ENCODE results near the gene ZNF500.

- TF ChIP-seq CTCF (IDR thresholded peaks at IDR 0.05) (no peak), POLR2A (IDR thresholded peaks at IDR 0.05) (no peak)
Observed at GRCh38 chr16:4749700-4750257, 17.2 kb downstream of the ZNF500 start.
